SKM-1 (cell line): ENCODE data around the gene TNFRSF14.
"Not testable (repeated sequence)": the region's sequence is repeated elsewhere in the genome, so short reads cannot be mapped to it uniquely, and the experiment has no call there.

Experiments
- DNase-seq: peaks from one replicate; lab custom pipeline; 2025; ENCODE audit not compliant: unreplicated experiment; lab: John Stamatoyannopoulos, UW

Gene TNFRSF14

DNA sequence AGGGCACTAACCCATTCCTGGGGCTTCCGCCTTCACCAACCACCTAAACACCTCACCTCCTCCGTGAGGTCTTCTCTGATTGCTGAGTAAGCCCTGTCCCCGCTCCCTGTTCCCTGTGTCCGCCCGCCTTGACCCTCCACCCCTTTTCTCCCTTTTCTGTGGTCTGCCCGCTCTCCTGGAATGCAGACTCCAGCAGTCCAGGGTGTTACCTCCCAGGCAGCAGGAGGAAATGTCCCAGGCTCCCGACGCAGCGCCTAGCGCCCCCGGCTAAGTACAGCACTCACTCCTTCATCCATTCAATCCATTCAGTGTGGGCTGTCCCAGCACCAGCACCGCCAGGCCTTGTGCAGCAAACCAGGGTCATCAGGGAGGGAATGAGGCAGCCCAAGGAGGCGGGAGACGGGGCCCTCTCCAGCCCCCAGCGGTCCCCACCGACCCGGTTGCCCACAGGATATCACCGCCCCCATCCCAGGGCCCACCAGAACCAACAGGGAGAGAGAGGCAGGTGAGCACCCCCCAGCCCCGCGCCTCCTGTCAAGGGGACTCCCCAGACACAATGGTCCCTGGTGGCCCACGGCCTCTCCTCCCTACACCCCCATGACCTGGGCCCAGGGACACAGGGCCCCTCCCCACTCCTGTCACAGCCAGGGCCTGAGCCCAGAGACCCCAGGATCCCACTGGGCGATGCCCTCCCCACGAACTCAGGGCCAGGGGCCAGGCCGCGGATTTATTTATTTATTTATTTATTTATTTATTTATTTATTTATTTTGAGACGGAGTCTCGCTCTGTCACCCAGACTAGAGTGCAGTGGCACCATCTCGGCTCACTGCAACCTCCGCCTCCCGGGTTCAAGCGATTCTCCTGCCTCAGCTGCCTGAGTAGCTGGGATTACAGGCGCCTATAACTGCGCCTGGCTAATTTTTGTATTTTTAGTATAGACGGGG, 10.2 kb downstream of the TNFRSF14 start:
- DNase-seq: no peak

DNA sequence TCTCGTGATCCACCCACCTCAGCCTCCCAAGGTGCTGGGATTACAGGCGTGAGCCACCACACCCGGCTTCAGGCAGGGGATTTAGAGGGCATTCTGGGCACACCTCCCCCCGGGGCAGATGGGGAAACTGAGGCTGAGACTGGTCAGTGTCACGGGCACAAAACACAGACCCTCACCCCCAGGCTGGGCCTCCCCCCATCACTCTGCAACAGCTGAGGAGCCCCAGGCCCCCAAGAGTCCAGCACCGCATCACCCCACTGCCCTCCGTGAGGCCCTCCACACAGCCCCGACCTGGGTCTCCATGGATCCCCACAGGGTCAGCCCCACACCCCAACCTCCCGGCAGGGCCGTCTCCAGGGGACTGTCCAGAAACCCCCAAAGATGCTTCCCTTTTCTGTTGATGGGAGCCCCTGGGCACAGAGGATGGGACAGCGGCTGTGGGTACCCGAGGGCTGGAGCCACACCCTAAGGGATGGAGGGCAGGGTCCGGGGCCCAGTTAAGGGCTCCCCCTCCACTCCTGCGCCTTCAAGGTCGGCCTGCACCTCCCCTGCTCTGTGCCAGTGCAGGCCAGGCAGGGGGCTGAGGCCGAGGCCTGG, 11.0 kb downstream of the TNFRSF14 start:
- DNase-seq: no peak

DNA sequence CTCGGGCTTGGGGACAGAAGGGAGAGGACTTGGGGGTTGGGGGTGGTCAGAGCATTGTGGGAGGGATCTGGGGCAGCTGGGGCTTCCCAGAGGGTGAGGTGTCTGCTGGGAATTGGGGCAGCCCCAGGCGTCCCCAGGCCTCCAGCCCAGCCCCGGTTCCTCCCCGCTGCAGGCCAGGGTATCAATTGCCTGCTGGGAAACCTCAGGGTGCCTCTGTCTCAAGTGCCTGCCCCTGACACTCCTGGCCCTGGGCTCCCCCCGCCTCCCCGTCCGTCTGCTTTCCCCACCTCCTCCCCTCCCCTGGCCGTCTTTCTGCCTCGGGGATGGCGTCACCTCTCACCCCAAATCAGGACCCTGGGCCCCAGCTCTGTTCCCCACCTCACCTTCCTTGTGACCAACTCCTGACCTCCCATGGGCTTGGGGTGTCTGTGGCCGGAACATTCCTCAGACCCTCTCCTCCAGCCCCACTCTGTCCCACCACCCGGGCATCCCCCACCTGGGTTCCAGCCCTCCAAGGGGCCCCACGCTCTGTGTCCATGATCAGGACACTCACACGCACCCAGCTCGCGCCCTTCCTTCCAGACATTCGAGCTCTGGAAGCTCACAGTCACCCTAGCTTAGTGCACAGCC, 12.1 kb downstream of the TNFRSF14 start:
- not testable (repeated sequence) for DNase-seq

DNA sequence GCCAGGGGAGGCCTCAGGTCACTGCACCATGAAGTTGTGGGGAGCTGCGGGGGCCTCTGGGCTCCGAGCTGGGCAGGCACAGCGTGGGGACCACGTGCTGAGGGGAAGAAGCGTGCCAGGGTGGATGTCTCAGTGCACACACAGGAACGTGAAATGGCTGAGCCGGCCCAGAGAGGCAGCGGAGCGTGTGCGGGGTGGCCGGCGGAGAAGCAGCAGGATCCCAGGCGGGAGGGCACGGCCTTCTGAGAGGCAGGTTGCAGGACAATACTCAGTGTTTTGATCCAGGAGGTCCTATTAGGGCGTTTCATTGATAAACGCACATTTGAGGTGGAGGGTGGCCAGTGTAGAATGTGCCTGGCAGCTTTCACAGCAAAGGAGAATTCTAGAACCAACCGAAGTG, 12.9 kb downstream of the TNFRSF14 start:
- DNase-seq: no peak

DNA sequence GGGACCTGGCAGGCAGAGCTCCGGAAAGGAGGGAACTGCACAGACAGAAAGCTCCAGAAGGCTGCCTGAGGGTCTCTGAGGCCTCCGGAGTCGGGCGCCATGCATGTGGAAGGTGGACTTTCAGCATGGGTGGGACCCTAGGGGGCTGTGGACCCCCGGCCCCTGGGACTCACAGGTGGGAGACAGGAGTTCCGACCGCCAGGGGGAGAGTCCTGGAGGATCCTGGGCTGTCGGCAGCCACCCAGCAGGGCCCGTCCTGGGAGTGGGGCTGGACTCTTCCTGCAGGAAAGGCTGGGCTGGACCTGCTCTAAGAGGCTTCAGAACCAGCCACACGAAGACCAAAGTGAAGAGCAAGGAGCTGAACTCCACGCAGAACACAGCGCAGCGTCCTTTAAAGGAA, 13.5 kb downstream of the TNFRSF14 start:
- DNase-seq: not testable (repeated sequence)

DNA sequence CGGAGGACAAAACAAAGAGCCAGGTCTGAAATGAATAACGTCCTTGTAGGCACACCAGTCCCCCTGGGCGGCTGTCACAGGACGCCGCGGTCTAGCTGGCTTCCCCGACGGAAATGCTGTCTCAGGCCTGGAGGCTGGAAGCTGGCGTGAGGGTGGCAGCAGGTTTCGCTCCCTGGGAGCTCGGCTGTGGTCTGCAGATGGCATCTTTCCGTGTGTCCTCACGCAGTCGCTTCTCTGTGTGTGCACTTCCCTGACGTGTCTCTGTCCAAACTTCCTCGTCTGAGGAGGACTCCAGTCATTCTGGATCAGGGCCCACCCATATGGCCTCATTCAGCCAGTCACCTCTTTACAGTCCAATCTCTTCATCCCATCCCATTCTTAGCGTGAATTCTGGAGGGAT, 14.2 kb downstream of the TNFRSF14 start:
- no peak for DNase-seq

DNA sequence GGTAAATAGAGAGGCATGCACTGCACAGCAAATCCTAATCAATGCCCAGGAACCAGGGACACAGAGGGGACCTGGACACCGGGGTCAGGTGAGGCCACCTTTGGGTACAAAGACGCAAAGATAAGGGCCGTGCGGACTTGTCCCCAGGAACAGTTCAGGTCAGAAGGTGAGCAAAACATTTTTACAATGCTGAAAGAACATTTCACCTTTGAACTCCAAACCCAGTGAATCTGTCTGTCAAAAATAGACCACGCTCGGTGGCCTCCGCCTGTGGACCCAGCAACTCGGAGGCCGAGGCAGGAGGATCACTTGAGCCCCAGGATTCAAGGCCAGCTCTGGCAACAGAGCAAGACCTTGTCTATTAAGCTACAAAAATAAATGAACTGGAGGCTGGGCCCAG, 15.2 kb downstream of the TNFRSF14 start:
- no peak for DNase-seq

DNA sequence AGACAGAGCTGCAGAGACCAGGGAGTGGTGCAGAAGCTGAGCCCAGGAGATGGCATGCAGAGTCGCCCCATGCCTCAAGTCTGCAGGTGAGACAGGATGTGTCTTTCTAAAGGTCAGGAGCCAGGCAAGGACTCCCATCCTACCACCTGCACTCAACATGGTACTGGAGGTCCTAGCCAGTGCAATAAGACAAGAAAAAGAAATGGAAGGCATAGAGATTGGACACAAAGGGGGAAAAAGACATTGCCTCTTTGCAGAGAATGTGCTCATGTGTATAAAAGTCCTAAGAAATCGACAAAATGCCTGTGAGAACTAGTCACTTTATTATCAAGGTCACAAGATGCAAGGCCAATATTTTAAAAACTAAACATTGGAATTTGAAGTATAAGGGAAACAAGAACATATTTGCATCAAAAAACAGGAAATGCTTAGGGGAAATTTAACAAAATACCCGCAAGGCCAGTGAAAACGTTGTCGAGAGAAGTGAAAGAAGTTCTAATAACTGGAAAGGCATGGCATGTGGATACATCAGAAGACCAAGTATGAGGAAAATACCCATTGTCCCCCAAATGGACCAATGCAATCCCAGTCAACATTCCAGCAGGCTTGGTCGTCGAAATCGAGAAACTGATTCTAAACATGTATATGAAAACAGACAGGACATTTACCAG, 17.2 kb downstream of the TNFRSF14 start:
- no peak for DNase-seq

DNA sequence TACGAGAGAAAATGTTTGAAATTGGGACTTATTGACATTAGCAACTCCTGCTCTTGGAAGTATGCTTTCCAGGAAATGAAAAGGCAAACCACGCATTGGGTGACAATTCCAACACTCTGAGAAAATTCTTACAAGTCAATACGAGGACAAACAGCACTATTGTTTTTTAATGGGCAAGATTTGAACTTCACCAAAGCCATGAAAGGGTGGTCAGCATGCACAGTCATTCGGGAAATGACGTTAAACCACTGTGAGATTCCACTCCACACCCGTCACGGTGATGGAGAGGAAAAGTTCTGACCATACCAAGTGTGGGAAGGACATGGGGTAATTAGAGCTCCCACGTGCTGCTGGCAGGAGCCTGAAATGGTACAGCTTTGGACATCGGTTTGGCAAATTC, 18.2 kb downstream of the TNFRSF14 start:
- DNase-seq: no peak

DNA sequence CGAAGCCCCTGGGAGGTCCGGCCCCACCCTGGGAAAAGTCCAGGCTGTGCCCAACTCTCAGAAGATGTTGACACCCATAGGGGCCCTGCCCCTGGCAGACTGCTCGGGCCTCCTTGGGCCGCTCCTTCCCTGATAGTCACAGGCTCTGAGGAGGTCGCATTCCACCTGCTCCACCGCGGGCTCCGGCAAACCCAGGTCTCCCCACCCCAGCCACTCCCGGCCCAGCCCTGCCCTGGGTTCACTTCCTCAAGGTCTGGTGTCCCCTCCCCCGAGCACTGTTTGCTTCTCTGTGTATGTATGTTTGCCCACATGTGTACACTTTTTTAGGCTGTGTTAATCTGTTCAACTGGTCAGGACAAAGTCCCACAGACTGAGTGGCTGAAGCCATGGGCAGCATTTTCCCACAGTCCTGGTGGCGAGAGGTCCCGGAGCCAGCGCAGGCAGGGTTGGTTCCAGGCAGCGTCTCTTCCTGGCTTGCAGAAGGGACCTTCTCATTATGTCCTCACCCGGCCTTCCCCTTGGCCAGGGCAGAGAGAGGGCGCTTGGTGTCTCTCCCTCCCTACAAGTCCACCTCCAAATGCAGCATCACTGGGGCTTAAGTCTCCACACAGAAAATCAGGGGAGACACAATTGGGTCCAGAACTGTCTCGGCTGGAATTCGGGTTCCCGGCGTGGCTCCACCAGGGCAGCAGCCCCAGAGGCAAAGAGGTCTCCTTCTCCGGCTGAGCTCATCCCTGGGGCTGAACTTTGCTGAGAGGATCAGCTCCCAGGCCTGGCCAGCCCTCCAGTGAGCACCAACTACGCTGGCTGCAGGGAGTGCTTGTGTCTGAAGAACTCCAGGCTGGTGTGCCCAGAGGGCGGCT, 19.9 kb downstream of the TNFRSF14 start:
- no peak for DNase-seq

DNA sequence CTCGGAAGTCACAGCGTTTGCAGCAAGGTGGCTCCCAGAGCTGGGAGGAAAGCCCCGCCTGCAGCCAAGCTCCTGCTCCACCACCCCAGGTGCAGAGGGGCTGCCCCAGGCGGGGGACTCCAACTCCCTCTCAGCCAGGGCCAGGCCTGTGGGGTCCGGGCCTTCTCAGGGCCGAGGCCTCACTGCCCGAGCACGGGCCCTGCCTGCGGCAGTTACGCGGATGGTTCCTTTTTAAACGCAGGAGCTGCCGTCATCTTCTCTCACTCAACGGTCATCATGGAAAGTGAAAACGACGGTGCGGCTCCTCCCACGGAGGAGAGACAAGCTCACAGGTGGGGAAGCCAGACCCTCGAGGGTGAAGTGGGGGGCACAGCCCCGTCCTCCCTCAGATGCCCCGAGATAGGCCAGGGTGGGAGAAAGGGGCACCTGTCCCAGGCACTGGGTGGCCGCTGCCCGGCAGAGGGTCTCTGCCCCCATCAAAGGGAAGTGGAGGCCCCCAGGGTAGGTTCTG, 21.4 kb downstream of the TNFRSF14 start:
- DNase-seq: not testable (repeated sequence)

DNA sequence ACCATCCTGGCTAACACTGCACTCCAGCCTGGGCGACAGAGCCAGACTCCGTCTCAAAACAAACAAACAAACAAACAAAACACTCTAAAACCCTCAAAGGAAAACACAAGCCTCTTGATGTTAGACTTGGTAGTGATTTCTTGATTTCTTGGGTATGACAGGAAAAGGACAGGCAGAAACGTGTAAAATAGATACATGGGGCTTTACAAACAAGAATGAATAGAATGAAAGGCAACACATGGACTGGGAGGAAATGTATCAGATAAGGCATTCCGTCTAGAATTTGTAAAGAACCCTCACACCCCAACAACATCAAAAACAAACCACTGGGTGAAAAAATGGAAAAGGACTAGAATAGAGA, 22.6 kb downstream of the TNFRSF14 start:
- no peak for DNase-seq

DNA sequence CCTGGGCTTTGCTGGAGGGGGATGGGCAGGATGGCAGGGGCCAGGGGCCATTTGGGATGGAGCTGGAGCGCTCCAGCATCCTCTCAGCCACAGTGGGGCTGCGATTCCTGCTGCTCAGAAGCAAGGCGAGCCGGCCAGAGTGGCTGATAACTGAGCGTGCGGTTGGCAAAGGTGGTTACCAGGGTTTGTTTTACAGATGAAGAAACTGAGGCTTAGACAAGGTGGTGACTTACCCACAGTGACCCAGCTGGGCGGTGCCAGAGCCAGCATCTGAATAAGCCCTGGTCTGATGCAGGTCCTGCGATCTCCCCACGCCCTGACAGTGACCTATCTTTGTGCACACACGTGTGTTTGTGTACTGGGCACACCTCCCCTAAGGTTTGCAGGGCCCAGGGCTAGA, 24.5 kb downstream of the TNFRSF14 start:
- DNase-seq: no peak

DNA sequence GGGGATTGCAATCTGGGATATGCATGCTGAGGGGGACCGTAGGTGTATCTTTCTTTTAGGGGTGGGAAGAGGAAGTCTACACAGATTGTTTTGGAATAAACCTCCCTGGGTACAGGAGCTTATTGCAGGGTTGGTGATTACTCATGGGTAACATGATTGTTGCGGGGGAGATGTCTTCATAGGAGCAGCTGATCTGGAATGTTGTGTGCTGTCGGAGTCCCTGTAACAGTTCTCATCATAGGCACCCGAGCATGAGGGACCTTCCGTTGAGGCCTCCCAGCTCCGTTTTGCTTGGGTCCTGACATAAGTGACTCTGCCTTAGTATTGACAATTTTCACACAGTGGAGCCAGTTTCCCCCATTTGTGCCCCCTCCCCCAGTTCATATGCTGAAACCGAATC, 26.2 kb downstream of the TNFRSF14 start:
- no peak for DNase-seq

DNA sequence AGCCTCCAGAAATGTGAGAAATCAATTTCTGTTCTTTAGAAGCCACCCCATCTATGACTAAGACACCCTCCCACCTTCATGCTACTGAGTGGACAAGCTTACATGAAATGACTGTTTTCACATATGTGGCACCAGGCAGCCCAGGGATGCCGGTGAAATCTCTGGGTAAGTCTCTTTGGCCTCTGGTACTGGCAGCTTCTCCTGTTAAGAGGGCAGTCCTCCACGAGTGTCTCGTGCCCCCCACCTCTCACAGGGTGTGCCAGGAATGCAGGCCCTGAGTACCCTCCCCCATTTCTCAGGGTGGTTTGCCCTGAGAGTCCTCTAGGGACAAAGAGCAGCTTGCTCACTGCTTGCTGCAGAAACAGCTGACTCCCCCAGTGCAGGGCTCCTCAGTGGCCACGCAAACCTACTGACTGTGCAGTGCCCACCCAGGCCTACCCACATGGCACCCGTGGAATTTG, 27.2 kb downstream of the TNFRSF14 start:
- DNase-seq: no peak

DNA sequence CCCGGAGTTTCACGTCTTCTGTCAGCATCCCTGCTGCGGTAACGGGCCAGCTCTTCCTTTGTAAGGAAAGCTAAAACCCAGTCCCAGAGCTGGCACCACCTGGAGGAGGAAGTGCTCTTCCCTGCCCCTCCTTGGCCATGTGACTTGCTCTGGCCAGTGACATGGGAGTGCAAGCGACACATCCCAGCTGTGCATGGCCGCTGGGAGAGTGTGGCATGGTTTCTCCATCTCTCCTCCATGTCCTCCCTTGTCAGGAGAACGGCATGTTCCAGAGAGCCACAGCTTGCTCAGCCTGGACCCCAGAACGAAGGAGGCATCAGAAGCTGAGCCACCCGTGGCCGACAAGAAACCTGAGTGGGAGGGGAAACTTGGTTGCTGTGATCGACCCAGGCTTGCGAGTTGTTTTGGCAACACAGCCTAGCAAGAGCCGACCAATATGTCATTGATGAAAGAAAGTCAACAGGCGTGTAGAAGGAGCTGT, 27.7 kb downstream of the TNFRSF14 start:
- DNase-seq: no peak

DNA sequence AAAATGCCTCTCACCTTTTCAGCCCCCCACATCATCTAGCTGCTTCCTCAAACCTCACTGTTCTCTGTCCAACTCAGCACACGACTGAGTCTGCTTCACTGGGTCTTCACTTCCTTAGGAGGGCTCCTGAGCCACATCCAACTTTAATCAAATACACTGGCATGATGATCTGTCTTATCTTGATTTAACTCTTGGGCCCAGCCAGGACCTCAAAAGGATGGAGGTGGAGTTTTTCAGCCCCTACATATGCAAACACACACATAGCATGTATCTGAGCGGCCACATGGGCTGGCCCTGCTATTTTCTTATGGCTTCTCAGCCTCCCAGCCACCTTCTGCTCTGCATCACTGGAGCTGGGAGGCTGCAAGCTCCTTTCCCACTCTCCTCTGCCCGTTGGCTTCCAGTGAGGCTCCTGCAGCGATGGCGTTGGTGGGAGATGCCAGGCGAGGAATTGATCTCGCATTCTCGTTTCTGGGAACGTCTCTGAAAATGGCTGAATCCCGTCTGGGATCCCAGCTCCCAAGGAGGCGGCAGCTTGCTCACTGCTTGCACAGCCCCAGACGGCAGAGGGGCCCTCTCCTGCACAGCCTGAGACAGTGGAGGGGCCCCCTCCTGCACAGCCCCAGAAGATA, 28.6 kb downstream of the TNFRSF14 start:
- DNase-seq: no peak

DNA sequence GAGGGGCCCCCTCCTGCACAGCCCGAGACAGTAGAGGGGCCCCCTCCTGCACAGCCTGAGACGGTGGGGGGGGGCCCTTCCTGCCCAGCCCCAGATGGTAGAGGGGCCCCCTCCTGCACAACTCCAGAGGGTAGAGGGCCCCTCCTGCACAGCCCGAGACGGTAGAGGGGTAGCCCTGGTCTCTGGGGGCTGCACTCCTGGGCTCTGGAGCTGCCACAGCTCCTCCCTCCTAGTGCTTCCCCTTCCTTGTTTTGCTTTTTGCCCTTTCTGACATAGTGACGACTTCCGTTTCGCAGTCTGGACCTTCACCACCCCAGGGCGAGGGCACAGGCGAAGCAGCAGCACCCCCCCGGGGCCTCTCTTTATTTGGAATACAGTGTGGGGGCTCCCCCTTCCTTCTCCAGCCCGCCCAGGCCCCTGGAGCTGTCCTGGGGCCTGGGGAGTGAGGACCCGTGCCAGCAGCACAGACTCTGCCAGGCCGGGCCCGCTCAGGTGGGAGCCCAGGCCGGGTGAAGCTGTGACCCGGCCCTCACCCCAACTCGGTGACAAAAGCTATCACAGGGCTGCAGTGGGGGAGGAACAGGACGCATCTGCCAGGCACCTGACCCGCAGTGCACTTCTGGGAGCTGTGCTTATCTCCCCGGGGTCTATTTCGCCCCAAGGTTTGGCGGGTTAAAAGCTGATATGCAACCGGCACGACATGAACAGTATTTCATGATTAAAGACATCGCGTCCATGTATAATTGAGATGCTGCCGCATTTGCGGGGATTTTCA, 29.3 kb downstream of the TNFRSF14 start:
- peak; percentile 73 for DNase-seq
